Measurements from ENCODE around the gene CAMTA1.
"Not testable (repeated sequence)": the region's sequence is repeated elsewhere in the genome, so short reads cannot be mapped to it uniquely, and the experiment has no call there.

Gene CAMTA1

GRCh38 chr1:7313826-7314225, 528.6 kb downstream of the CAMTA1 start:
- no peak for DNase-seq (ENCODE audit: low read depth)

DNA sequence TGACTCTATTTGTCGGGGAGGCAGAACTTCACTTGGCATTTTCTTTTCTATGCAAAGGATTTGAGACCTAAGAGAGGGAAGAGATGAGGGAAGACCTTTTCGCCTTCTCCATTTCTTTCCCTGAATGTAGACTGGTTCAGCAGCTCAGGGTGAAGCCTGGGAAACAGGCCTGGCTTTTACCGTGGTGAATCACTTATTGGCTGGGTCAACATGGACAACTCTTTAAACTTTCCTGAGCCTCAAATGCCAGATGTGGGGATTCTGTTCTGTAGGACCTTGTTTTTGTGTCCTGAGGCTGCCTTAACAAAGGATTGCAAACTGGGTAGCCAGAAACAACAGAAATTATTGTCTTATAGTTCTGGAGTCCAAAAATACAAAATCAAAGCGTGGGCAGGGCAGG, 530.1 kb downstream of the CAMTA1 start:
- DNase-seq (ENCODE audit: low read depth) = no peak

DNA sequence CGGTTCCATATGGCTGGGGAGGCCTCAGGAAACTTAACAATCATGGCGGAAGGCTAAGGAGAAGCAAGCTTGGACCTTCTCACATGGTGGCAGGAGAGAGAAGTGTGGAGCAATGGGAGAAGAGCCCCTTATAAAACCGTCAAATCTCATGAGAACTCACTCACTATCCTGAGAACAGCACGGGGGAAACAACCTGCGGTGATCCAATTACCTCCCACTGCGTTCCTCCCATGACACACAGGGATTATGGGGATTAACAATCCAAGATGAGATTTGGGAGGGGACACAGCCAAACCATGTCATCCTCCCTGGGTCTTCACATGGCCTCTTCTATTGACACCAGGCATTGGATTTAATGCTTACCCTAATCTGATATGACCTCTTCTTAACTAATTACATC, 530.7 kb downstream of the CAMTA1 start:
- no peak for DNase-seq (ENCODE audit: low read depth)

DNA sequence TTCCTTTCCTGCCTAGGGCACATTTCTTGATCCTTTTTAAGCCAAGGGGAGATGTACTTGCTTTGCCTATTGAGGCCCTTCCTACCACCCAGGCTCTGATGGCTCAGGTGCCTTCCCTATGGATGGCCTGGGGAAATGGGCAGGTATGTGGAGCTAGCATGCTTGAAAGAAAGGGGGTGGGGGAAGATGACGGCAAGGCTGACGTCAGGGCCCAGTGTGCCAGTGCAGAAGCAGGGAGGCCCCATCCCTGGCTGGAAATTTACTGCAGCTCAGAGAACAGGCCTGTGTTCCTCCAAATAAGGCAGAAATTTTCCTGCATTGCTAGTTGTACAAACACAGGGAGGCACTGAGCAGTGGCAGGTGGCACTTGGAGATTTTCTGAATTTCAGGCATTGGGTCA, 532.6 kb downstream of the CAMTA1 start:
- DNase-seq (ENCODE audit: low read depth) = no peak

DNA sequence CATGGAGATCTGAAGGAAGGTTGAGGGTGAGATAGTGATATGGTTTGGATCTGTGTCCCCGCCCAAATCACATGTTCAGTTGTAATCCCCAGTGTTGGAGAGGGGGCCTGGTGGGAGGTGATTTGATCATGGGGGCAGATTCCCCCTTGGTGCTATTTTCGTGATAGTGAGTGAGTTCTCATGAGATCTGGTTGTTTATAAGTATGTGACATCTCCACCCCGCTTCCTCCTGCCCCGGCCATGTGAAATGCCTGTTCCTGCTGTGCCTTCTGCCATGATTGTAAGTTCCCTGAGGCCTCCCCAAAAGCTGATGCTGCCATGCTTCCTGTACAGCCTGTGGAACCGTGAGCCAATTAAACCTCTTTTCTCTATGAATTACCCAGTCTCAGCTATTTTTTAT, 533.9 kb downstream of the CAMTA1 start:
- no peak for DNase-seq (ENCODE audit: low read depth)

GRCh38 chr1:7320661-7321060, 535.4 kb downstream of the CAMTA1 start:
- no peak for DNase-seq (ENCODE audit: low read depth)

GRCh38 chr1:7322283-7322785, 537.1 kb downstream of the CAMTA1 start:
- DNase-seq (ENCODE audit: low read depth) = no peak

GRCh38 chr1:7322912-7323311, 537.7 kb downstream of the CAMTA1 start:
- DNase-seq (ENCODE audit: low read depth) = no peak

GRCh38 chr1:7325254-7325653, 540.0 kb downstream of the CAMTA1 start:
- DNase-seq (ENCODE audit: low read depth) = no peak

- DNase-seq (ENCODE audit: low read depth) = no peak
Measured at GRCh38 chr1:7326366-7326765, 541.1 kb downstream of the CAMTA1 start.

- DNase-seq (ENCODE audit: low read depth) = no peak
Measured at GRCh38 chr1:7327849-7328248, 542.6 kb downstream of the CAMTA1 start.

GRCh38 chr1:7329868-7330615, 544.8 kb downstream of the CAMTA1 start:
- DNase-seq (ENCODE audit: low read depth) = no peak

- not testable (repeated sequence) for DNase-seq (ENCODE audit: low read depth)
Measured at GRCh38 chr1:7330726-7331125, 545.5 kb downstream of the CAMTA1 start.

DNA sequence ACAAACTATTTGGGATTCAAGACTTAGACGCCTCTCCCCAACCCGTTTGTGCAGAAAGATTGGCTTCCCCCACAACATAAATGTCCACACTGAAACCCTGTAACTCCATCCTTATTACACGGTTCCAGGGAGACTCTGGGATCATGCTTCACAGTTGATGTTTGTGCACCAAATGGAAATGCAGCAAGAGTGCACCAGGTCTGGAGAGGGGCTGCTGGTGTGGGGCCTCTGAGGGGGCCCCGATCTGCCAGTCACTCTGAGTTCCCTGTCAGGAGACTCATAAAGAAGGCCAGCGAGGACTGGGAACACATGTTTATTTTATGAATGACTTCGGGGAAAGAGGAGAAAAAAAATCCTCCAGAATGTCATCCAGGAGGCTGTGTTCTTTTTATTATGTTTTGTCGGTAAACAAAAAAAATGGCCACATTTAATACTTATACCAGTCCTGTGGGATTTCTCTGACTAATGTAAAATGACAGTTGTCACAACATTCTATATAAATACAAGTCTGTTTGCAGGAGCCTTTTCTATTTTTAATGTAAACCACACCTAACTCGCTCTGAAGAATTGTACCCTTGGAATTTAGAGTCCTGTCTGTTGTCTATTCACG, 546.8 kb downstream of the CAMTA1 start:
- DNase-seq (ENCODE audit: low read depth) = no peak

- DNase-seq (ENCODE audit: low read depth) = no peak
Measured at GRCh38 chr1:7333094-7333493, 547.8 kb downstream of the CAMTA1 start.

DNA sequence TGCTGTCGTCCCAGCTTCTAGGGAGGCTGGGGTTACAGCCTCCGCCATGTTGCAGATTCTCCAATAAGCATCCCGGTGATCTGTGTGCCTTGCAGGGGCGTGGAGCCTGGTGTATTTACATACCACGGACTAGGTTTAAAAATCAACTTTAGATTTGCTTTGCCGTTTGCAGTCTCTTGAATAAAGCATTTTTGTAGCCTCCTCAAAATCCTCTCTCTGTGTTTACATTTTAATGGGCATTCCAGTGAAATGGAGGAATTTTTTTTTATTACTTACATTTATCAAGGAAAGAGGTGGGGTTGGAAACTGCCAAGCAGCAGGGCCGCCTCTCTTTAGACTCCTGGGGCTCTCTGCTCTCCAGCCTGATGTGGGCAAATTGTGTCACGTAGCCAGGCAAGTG, 548.4 kb downstream of the CAMTA1 start:
- DNase-seq (ENCODE audit: low read depth) = no peak

DNA sequence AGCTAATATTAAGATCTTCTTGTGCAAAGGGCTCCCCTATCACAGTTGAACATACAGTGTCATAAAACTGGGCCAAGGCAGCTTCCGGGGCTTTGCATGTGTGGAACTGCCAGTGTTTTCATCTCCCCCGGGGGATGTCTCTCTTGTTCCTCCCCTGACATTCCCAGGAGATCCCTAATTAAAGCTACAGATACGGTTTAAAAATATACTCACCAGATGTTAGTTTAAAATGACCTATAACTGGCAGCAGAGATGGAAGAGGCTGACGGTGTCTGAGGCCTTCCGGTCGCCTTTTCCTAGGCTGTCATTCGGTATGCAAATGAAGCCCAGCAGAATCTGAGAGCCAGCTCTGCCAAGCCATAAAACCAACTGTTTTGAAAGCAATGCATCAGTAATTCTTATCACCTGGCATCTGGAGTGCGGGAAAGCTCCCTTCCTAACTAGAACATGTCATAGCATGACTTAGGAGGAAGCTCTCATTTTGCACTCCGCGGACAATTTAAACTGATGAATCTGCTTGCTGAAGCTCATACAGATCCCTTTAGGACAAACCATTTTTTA, 549.3 kb downstream of the CAMTA1 start:
- DNase-seq (ENCODE audit: low read depth) = no peak

- no peak for DNase-seq (ENCODE audit: low read depth)
Measured at GRCh38 chr1:7335224-7335879, 550.1 kb downstream of the CAMTA1 start.

GRCh38 chr1:7338439-7338838, 553.2 kb downstream of the CAMTA1 start:
- DNase-seq (ENCODE audit: low read depth) = no peak

- DNase-seq (ENCODE audit: low read depth) = no peak
Measured at GRCh38 chr1:7339014-7339413, 553.8 kb downstream of the CAMTA1 start.

GRCh38 chr1:7339953-7340352, 554.7 kb downstream of the CAMTA1 start:
- DNase-seq (ENCODE audit: low read depth) = no peak

- DNase-seq (ENCODE audit: low read depth) = no peak
Measured at GRCh38 chr1:7341145-7341905, 556.1 kb downstream of the CAMTA1 start.
